ENCODE measurements around the gene BLTP3B.
A peak's percentile ranks its signal among the peaks of the same experiment; 100 is the strongest.
"Not testable (repeated sequence)": the region's sequence is repeated elsewhere in the genome, so short reads cannot be mapped to it uniquely, and the experiment has no call there.

The BLTP3B gene, protein sequence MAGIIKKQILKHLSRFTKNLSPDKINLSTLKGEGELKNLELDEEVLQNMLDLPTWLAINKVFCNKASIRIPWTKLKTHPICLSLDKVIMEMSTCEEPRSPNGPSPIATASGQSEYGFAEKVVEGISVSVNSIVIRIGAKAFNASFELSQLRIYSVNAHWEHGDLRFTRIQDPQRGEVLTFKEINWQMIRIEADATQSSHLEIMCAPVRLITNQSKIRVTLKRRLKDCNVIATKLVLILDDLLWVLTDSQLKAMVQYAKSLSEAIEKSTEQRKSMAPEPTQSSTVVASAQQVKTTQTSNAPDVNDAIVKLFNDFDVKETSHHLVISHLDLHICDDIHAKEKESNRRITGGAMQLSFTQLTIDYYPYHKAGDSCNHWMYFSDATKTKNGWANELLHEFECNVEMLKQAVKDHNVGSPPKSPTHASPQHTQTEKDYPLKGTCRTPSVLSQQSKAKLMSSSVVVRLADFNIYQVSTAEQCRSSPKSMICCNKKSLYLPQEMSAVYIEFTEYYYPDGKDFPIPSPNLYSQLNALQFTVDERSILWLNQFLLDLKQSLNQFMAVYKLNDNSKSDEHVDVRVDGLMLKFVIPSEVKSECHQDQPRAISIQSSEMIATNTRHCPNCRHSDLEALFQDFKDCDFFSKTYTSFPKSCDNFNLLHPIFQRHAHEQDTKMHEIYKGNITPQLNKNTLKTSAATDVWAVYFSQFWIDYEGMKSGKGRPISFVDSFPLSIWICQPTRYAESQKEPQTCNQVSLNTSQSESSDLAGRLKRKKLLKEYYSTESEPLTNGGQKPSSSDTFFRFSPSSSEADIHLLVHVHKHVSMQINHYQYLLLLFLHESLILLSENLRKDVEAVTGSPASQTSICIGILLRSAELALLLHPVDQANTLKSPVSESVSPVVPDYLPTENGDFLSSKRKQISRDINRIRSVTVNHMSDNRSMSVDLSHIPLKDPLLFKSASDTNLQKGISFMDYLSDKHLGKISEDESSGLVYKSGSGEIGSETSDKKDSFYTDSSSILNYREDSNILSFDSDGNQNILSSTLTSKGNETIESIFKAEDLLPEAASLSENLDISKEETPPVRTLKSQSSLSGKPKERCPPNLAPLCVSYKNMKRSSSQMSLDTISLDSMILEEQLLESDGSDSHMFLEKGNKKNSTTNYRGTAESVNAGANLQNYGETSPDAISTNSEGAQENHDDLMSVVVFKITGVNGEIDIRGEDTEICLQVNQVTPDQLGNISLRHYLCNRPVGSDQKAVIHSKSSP (N-terminal part only)

DNA sequence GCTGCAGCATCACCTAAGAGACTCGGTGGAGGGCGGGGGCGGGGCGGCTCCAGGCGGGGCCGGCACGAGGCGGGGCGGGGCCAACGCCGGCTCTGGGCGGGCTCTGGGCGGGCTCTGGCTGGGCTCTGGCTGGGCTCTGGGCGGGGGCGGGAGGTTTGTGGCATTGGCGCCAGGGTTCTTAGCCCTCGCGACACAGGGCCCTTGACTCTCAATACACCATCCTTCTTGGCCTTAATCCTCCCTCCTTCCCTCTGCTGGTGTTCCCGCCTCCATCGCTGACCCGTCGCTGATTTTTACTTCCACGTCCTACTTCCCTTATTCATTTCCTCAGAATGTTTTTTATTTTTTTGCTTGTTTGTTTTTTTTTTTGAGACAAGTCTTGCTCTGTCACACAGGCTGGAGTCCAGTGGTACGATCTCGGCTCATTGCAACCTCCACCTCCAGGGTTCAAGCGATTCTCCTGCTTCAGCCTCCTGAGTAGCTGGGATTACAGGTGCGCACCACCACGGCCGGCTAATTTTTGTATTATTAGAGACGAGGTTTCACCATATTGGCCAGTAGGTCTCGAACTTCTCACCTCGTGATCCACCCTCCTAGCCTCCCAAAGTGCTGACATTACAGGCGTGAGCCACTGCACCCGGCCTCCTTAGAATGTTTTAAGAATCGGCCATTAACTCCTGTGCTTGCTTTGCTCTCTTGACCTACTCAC is at the start of gene BLTP3B:
Gene BLTP3B (minus strand): TSS at position 24 of the 709 bp plus-strand sequence. CDS start 239 bp downstream, outside the sequence.
- intact Hi-C loops (cut with DNase I), result no loop called here

DNA sequence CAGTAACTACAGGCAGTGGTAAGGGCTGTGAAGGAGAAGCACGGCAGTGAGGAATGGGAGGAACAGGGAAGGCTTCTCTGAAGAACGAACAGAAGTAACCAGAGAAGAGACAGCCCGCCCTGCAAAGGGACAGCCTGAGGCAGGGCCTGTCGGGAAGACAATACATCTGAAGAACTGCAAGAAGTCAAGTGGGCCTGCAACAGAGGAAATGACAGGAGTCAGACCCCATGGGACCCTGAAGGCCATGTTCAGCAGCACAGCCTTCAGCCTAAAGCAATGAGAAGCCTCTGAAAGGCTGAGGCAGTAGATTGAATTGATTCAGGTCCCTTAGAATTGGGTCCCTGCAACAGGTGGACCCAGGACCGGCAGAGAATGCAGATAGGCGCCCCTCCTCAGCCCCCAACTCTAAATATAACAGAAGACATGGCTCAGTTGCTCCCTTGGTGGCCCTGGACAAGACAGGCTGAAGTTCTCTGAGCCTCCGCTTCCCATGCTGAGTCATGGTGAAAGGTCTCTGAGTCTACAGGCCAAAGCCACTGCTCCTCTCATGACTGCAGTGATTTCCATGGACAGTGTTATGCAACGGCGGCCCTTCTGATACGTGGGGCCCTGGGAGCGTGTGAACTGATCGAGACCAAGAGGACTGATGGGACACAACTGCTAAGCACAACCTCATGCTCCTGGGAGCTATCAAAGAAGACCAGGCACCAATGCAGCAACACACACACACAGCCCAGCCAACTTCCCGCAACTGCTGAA is 47.1 kb upstream of the BLTP3B start:
- intact Hi-C loops (cut with DNase I), result no loop called here
- peak in 1 of 42 donors; percentile 33 for DNase-seq

More for the DNA sequence above, at the start of gene BLTP3B:
- peak; percentile 82 to 97 (median 94) for DNase-seq

- peak in 1 of 42 donors; percentile 32 for DNase-seq
- intact Hi-C loops (cut with DNase I), result not testable (repeated sequence)
Measured at GRCh38 chr12:100188888-100189635, 46.4 kb upstream of the BLTP3B start.

DNA sequence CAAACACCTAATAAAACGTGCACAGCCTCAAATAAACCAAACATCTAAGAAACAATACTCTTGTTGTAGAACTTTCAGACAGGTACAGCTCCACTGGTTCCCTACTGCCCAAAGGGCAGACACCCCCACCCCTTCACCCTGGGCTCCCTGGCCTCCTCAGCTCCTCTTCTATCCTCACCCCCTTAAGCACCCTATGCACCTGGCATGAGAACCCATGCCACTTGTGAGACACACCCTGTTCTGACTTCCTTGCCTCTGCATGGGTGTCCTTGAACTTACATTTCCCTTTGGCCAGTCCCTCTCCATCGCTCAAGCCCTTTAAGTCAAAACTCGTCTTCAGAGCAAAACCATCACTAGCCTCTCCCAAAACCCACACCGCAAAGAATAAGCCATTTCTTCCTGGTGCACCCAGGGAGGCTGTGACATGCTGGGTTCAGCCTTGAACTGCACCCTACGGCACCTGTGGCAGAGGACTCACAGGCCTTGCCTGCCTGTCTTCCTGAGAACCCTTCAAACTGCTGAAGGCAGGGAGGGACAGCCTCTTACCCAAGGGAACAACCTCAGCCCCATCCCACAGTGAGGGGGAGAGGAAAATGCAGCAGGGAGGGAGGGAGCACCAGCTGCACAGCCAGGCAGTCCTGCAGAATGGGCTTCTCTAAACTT is 45.3 kb upstream of the BLTP3B start:
- DNase-seq, result peak in 1 of 42 donors; percentile 12
- intact Hi-C loops (cut with DNase I), result no loop called here

DNA sequence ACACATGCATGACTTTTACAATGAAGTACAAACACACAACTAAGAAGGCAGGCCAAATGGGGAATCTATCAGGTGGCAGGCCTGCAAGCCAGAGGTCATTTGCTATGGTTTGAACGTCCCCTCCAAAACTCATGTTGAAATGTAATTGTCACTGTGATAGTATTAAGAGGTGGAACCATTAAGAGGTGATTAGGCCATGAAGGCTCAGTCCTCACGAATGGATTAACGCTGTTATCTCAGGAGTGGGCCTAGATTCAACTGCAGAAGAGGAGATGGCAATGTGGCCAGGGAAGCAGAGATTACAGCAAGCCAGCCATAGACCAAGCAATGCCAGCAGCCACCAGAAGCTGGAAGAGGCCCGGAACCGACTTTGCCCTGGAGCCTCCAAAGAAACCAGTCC is 44.4 kb upstream of the BLTP3B start:
- intact Hi-C loops (cut with DNase I), result no loop called here
- DNase-seq, result peak in 1 of 42 donors; percentile 25

DNA sequence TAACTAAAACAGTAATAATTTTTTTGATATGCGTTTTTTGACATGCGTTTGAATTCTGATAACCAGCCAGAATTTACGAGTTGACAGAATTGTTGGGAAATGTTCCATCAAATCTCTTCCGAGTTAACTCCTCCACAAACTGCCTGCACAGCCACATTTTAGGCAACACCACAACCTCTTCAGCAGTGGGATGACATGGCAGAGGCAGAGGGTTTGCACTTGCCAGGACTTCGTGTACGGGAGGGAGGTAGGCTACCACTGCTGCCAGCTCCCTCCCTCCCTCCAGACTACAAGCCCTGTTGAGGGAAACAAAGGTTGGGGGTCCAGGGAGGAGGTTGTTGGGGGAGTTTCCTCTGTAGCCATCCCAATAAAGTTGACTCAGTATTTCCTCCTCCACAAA is 43.4 kb upstream of the BLTP3B start:
- DNase-seq, result peak in 7 of 42 donors; percentile 12 to 51 (median 25)
- intact Hi-C loops (cut with DNase I), result no loop called here

GRCh38 chr12:100185361-100185894 is 42.8 kb upstream of the BLTP3B start:
- intact Hi-C loops (cut with DNase I), result no loop called here
- peak in 40 of 42 donors; percentile 30 to 87 (median 60) for DNase-seq

DNA sequence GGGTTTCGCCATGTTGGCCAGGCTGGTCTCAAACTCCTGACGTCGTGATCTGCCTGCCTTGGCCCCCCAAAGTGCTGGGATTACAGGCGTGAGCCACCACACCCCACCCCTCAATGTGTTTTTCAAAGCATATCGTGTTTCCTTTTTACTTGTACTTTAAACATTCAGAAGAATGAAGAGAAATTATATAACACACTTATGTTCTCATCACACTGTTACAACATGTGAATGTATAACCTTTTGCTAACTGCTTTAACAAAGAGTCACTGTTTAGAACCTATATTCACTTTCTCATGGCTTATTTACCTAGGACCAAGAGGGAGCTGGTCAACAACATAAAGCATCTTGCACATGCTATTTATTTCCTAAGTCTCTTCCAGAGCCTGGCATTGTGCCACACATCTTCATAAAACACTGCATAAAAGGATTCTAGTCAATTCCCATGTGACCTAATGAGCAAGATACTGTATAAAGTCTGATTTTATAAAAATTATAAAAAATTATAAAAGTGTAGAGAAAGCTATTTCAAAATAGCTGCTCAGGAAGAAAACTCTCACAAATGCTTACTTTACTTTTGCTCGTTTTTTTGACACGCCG is 42.0 kb upstream of the BLTP3B start:
- intact Hi-C loops (cut with DNase I), result no loop called here
- DNase-seq, result no peak

- intact Hi-C loops (cut with DNase I), result no loop called here
- no peak for DNase-seq
Measured at GRCh38 chr12:100179252-100179651, 36.6 kb upstream of the BLTP3B start.

DNA sequence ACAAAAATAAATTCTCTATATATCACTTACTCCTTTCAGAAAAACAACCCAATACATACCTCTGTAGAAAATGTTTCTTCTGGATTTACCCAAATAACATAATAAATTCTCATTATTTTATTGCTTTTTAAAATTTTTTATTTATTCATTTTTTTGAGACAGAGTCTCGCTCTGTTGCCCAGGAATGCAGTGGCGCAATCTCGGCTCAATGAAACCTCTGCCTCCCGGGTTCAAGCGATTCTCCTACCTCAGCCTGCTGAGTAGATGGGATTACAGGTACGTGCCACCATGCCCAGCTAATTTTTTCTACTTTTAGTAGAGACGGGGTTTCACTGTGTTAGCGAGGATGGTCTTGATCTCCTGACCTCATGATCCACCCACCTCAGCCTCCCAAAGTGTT is 33.8 kb upstream of the BLTP3B start:
- intact Hi-C loops (cut with DNase I); DNase-seq: not testable (repeated sequence)

DNA sequence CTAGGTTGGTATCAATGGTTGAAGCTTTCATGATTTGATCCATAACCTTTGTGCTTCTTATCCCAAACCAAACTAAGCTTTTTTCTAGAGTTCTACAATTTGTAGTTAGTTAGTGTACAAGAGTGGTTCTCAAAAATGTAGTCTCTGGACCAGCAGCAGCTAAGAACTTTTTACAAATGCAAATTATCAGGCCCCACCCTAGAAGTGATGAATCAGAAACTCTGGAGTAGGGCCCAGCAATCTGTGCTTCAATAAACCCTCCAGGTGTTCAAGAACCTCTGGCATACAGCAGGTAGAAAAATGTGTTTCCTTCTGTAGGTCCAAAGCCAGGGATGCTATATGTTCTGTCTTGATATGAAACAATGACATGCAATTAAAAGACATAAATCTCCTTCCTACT is 31.8 kb upstream of the BLTP3B start:
- intact Hi-C loops (cut with DNase I), result no loop called here

DNA sequence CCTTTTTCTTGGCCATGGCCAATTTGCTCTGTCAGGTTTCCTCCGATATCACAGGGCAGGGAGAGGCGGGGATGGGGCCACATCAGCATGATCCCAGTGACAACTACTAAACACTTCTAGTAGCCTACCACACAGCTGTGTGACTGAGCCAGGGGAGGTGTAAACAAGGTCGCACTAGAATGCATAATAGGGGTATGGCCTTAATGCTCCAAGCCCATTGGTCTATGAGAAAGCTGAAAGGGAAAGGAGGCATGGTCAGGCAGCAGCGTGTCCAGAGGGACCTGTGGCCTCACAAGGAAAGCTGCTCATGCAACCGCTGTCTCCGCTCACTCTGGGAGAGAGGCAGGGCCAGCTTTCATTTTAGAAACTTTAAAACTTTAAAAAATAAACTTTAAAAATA is 30.4 kb upstream of the BLTP3B start:
- DNase-seq, result no peak
- intact Hi-C loops (cut with DNase I), result no loop called here

More for the DNA sequence above, 31.8 kb upstream of the BLTP3B start:
- DNase-seq, result no peak

GRCh38 chr12:100171248-100171647 is 28.6 kb upstream of the BLTP3B start:
- intact Hi-C loops (cut with DNase I), result no loop called here
- DNase-seq, result no peak

- DNase-seq, result peak in 10 of 42 donors; percentile 4 to 49 (median 26)
Measured at GRCh38 chr12:100170313-100170858, 27.7 kb upstream of the BLTP3B start.

DNA sequence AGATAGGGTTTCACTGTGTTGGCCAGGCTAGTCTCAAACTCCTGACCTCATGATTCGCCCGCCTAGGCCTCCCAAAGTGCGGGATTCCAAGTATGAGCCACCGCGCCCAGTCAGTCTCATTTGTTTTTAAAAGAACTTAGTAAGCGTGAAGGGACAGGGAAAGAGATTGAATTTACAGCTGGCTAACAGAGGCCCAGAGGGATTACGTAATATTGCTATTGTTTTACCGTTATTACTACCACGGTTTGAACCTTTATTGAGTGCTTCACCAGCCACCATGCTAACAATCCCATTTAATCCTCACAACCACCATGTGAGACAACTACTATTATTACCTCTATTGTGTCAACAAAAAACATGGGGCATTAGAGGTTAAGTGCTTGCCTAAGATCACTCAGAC is 26.7 kb upstream of the BLTP3B start:
- no peak for DNase-seq

More at GRCh38 chr12:100170313-100170858, 27.7 kb upstream of the BLTP3B start:
- intact Hi-C loops (cut with DNase I), result no loop called here

DNA sequence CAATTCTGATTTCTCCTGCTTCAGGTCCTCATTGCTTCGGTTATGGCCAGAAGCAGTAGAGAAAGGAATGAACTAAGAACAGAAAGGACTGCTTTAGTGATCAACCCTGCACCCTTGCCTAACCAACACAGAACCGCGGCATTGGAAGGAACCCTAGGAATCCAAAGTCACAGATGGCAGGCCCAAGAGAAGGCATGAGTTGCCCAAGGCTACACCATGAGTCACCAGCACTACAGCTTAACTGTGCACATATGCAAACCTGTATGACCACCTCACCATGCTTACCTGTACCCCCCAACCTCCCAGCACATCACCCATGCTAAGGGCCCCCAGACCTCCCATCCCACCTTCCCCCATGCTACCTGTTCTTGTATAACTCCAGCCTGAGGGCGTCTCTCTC is 25.9 kb upstream of the BLTP3B start:
- intact Hi-C loops (cut with DNase I), result no loop called here
- no peak for DNase-seq

More for the DNA sequence above, 26.7 kb upstream of the BLTP3B start:
- intact Hi-C loops (cut with DNase I), result no loop called here

Data from head of caudate nucleus (tissue), 42 donors.